Hematopoietic multipotent progenitor cell treated with erythropoietin and hydrocortisone succinate and interleukin-3 and kit ligand, for 8 days (in vitro differentiated cells): ENCODE data around the gene CNTN4.
A peak's percentile ranks its signal among the peaks of the same experiment; 100 is the strongest.
"Not testable (repeated sequence)": the region's sequence is repeated elsewhere in the genome, so short reads cannot be mapped to it uniquely, and the experiment has no call there.

ENCODE experiments used
- DNase-seq: peaks from one replicate; pipeline ENCODE4 v3.0.0-alpha.2; 2015

The CNTN4 gene

DNA sequence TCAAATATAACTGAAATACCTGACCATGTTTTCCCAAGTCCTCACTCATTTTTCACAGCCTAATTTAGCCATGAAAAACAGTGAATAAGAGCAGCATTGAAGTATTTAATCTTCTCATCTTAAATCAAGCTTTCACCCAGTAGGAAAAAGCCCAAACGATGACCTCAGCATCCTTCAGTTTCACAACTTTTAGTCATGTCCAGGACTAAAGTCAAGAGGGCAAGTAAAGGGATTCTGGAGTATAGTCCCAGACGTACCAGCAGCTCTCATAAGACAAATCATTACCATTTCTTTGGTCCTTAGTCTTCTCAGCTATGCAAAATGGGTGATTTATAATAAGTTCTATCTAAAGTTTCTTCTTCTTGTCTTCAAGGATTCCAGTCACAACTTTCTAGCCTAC lies 774.2 kb downstream of the CNTN4 start:
- DNase-seq = no peak

- DNase-seq = no peak
These were observed 775.3 kb downstream of the CNTN4 start for GRCh38 chr3:2873986-2874385.

GRCh38 chr3:2875699-2876098 lies 777.0 kb downstream of the CNTN4 start:
- no peak for DNase-seq

DNA sequence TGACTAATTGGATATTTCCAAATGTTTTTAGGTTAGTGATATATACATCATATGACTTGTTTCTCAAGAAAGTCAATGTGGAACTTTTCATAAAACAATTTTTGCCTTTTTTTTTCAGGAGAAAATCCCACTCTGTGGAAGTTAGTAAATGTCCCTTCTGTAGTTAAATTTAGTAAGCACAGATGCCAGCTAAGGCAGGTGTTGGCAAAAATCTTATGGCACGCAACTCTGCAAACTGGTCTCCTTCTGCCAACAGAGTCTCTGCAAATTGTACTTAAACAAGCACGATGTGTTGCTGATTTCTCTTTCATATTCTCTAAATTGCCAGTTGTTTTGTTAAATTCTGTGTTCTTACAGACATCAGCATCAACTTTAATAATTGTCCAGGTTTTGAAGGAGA lies 777.7 kb downstream of the CNTN4 start:
- no peak for DNase-seq

DNA sequence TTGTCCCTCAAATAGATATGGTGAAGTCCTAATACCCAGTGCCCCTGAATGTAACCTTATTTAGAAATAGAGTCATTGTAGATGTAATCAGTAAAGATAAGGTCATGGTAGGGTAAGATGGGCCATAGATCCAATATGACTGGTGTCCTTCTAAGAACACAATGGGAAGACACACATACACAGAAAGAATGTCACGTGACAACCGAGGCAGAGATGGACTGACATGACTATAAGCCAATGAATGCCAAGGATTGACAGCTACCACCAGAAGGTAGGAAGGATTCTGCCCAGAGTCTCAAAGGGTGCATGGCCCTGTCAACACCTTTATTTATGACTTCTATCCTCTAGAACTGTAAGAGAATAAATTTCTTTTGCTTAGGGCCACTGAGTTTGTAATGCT lies 780.4 kb downstream of the CNTN4 start:
- no peak for DNase-seq

- no peak for DNase-seq
These were observed 780.9 kb downstream of the CNTN4 start for GRCh38 chr3:2879587-2879986.

GRCh38 chr3:2880218-2880756 lies 781.6 kb downstream of the CNTN4 start:
- no peak for DNase-seq

DNA sequence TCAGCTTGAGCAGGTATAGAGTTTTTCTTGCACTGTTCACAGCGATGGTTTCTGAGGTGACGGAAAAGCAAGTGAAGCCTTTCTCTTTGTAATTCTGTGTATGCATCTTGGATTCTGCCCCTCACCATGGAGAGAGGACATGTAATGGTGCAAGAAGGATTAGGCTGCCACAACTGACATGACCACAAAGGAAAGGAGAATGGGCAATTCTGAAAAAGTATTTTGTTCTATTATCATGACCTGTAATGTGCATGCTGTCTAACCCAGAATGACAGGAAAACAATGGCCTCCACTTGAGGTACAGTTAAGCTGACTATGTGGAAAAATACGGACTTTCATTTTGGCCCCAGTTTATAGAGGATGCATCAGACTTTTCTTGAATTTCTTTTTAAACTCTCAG lies 784.6 kb downstream of the CNTN4 start:
- DNase-seq = no peak

GRCh38 chr3:2888592-2888991 lies 789.9 kb downstream of the CNTN4 start:
- DNase-seq = no peak

DNA sequence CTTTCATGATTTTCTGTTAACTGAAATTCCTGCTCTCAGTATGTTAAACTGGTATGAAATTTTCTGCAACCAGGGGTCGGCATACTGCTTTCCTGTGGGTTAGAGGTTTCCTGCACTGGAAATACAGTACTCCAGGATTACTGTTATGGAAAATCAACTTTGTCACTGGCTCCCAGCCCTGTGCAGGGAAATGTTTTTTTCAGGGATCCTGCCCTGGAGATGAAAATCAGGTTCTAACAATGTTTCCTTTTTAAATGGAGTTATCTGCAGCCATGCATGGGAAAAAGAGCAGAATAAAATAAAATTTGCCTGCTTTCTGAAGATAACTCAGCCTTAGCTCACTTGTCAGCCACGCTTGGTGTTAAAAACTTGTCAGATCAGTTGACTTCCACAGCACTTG lies 791.1 kb downstream of the CNTN4 start:
- DNase-seq = no peak

- no peak for DNase-seq
These were observed 797.8 kb downstream of the CNTN4 start for GRCh38 chr3:2896308-2896939.

- DNase-seq = no peak
These were observed 799.2 kb downstream of the CNTN4 start for GRCh38 chr3:2897821-2898220.

- DNase-seq = no peak
These were observed 800.1 kb downstream of the CNTN4 start for GRCh38 chr3:2898591-2899353.

DNA sequence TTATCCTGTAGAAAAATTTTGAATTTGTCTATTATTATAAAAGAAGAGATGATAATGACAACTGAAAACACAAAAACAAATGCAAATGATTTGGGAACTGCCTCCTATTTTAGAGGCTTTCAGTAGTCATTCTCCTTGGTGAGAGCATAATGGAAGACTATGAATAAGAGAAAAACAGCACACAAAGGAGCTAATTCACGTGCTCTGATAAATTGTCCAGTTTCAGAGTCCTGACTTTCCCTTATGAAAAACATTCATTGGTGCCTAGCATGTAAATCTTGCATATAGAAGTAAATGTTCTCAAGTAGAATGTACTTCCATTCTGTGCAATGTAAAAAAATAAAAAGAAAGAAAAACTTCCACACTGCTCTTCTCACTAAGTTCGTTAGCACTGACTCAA lies 805.4 kb downstream of the CNTN4 start:
- DNase-seq = no peak

GRCh38 chr3:2908693-2909351 lies 810.2 kb downstream of the CNTN4 start:
- no peak for DNase-seq

GRCh38 chr3:2910997-2911396 lies 812.3 kb downstream of the CNTN4 start:
- DNase-seq = no peak

DNA sequence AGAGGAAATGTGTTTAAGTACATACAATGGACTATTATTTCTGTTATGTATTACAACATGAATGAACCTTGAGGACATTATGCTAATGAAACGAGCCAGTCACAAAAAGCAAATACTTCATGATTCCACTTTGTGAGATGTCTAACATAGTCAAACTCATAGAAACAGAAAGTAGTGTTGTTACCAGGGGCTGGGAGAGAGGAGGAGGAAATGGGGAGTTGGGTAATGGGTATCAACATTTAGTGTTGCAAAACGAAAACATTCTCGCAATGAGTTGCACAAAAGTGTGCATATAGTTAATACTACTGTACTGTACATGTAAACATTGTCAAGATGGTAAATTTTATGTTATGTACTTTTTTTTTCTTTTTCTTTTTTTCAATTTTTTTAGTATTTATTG lies 817.2 kb downstream of the CNTN4 start:
- no peak for DNase-seq

DNA sequence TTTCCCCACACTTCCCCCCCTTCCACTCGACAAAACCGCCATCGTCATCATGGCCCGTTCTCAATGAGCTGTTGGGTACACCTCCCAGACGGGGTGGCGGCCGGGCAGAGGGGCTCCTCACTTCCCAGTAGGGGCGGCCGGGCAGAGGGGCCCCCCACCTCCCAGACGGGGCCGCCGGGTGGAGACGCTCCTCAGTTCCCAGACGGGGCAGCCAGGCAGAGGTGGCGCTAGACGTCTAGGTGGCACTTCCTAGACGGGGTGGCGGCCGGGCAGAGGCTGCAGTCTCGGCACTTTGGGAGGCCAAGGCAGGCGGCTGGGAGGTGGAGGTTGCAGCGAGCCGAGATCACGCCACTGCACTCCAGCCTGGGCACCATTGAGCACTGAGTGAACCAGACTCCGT lies 818.0 kb downstream of the CNTN4 start:
- not testable (repeated sequence) for DNase-seq

GRCh38 chr3:2920103-2920502 lies 821.4 kb downstream of the CNTN4 start:
- no peak for DNase-seq

GRCh38 chr3:2921452-2921851 lies 822.8 kb downstream of the CNTN4 start:
- DNase-seq = no peak

GRCh38 chr3:2921903-2922302 lies 823.2 kb downstream of the CNTN4 start:
- peak; percentile 39 for DNase-seq

DNA sequence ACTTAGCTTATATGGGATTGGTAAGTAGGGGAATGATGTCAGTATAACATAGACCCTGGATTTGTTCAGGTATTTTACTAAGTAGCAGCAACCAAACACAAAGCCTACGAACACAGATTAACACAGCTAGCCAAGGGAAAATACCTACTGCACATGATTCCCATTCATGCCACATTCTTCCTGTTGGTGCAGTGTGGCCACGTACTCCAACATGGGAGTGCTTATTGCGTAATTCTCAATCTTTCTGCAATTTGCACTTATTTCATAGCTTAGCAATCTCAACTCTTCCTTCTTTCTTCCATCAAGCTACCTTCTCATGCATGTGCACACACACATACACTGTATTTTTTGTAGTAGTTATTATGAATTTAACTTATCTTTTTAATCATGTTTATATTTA lies 824.7 kb downstream of the CNTN4 start:
- DNase-seq = no peak

GRCh38 chr3:2927259-2927658 lies 828.6 kb downstream of the CNTN4 start:
- no peak for DNase-seq

- DNase-seq = no peak
These were observed 830.9 kb downstream of the CNTN4 start for GRCh38 chr3:2929574-2929973.
